IMR-90 (cell line): ENCODE results near the gene PGBD5. TPM values are rescaled to one million over a fixed set of nuclear protein-coding genes. Genes with fewer than 3 reads are reported as not detected.

Experiments
- ATAC-seq: fragments of 200-7000 bp; cut with Tn5 transposase; 2 replicates; pipeline ENCODE4 v1.9.1; 2020; ENCODE audit warnings: low read depth, mild to moderate bottlenecking, moderate library complexity
- BruUV-seq: library from RNA; stranded (reverse); fragments of 400-500 nt; replicated peaks from 2 replicates; lab custom pipeline; 2021; lab: Mats Ljungman, UMichigan
- CTCF ChIA-PET: fragments of 300-600 bp; formaldehyde crosslinking; extraction: SDS; loops from one replicate; lab custom pipeline; 2021; ENCODE audit warnings: antibody characterized with exemption; lab: Yijun Ruan, JAX
- POLR2A ChIA-PET: fragments of 300-600 bp; sonication (Branson Sonifier 250); formaldehyde crosslinking; loops from one replicate; lab custom pipeline; 2022; ENCODE audit warnings: antibody characterized with exemption; ENCODE audit not compliant: unreplicated experiment; lab: Charles Lee
- DNase-seq: peaks from one replicate; pipeline ENCODE4 v3.0.0; 2013
- H2AFZ ChIP-seq: replicated peaks from 2 replicates; pipeline ENCODE3; 2013; ENCODE audit warnings: low read length, mild to moderate bottlenecking; ENCODE audit not compliant: poor library complexity
- H2AK5ac ChIP-seq: 2 replicates; pipeline ENCODE4 v1.6.1; 2013; ENCODE audit warnings: low read depth, low read length, inconsistent platforms
- H2AK9ac ChIP-seq: replicated peaks from 2 replicates; pipeline ENCODE3; 2013; ENCODE audit warnings: mild to moderate bottlenecking, low read depth, low read length, moderate library complexity; ENCODE audit not compliant: poor library complexity
- H2BK120ac ChIP-seq: 2 replicates; pipeline ENCODE4 v1.6.1; 2013; ENCODE audit warnings: low read depth, low read length, inconsistent platforms
- H2BK15ac ChIP-seq: 3 replicates; pipeline ENCODE4 v1.6.1; 2013; ENCODE audit warnings: low read depth, low read length, inconsistent platforms
- H2BK20ac ChIP-seq: 2 replicates; pipeline ENCODE4 v1.6.1; 2013; ENCODE audit warnings: low read depth, mild to moderate bottlenecking, inconsistent platforms, low read length, moderate library complexity
- H2BK5ac ChIP-seq: 2 replicates; pipeline ENCODE4 v1.6.1; 2013; ENCODE audit warnings: mild to moderate bottlenecking, low read depth, low read length, inconsistent platforms; ENCODE audit not compliant: poor library complexity, severe bottlenecking
- H3K14ac ChIP-seq: replicated peaks from 2 replicates; pipeline ENCODE4 v1.6.1; 2013; ENCODE audit warnings: low read depth, low read length, inconsistent platforms
- H3K18ac ChIP-seq: 2 replicates; pipeline ENCODE4 v1.6.1; 2013; ENCODE audit warnings: low read depth, low read length, control low read depth
- H3K23ac ChIP-seq: 2 replicates; pipeline ENCODE4 v1.6.1; 2013; ENCODE audit warnings: low read depth, low read length, inconsistent platforms
- H3K27ac ChIP-seq: 2 replicates; pipeline ENCODE4 v1.5.1; 2013; ENCODE audit warnings: mild to moderate bottlenecking, control low read depth, low read length; ENCODE audit not compliant: insufficient read depth
- H3K27me3 ChIP-seq: 2 replicates; pipeline ENCODE4 v1.6.1; 2013; ENCODE audit warnings: low read length; ENCODE audit not compliant: control insufficient read depth, insufficient read depth
- H3K36me3 ChIP-seq: 2 replicates; pipeline ENCODE4 v1.6.1; 2013; ENCODE audit warnings: low read length, mixed read lengths; ENCODE audit not compliant: control insufficient read depth, insufficient read depth
- H3K4ac ChIP-seq: 2 replicates; pipeline ENCODE4 v1.6.1; 2013; ENCODE audit warnings: low read depth, low read length, inconsistent platforms
- H3K4me1 ChIP-seq: 2 replicates; pipeline ENCODE4 v1.6.1; 2013; ENCODE audit warnings: low read length, mixed read lengths; ENCODE audit not compliant: control insufficient read depth, insufficient read depth
- H3K4me2 ChIP-seq: 2 replicates; pipeline ENCODE4 v1.6.1; 2013; ENCODE audit warnings: low read depth, mild to moderate bottlenecking, control low read depth, low read length, moderate library complexity
- H3K4me3 ChIP-seq: 2 replicates; pipeline ENCODE4 v1.5.1; 2013; ENCODE audit warnings: low read depth, mild to moderate bottlenecking, control low read depth, low read length, moderate library complexity; ENCODE audit not compliant: insufficient read depth
- H3K56ac ChIP-seq: 2 replicates; pipeline ENCODE4 v1.6.1; 2013; ENCODE audit warnings: low read length, inconsistent platforms; ENCODE audit not compliant: insufficient read depth; ENCODE audit errors: extremely low read depth
- H3K79me1 ChIP-seq, 2 experiments: 2 replicates each; pipeline ENCODE4 v1.6.1; 2013; ENCODE audit warnings: low read length in 2 of 2, inconsistent platforms in 1 of 2, low read depth in 1 of 2
- H3K9ac ChIP-seq: 2 replicates; pipeline ENCODE4 v1.6.1; 2013; ENCODE audit warnings: low read depth, low read length, control low read depth
- H3K9me1 ChIP-seq: 2 replicates; pipeline ENCODE4 v1.6.1; 2013; ENCODE audit warnings: low read length, inconsistent platforms; ENCODE audit not compliant: insufficient read depth
- H3K9me3 ChIP-seq: 2 replicates; pipeline ENCODE4 v1.6.1; 2013; ENCODE audit warnings: low read length; ENCODE audit not compliant: control insufficient read depth, insufficient read depth
- H4K20me1 ChIP-seq: 2 replicates; pipeline ENCODE4 v1.6.1; 2013; ENCODE audit warnings: low read length, inconsistent platforms; ENCODE audit not compliant: insufficient read depth
- H4K5ac ChIP-seq: 2 replicates; pipeline ENCODE4 v1.6.1; 2013; ENCODE audit warnings: mild to moderate bottlenecking, low read depth, low read length, control low read depth
- H4K8ac ChIP-seq, 2 experiments: 2 replicates each; pipeline ENCODE4 v1.6.1; 2013; ENCODE audit warnings: low read depth in 2 of 2, low read length in 2 of 2, control low read depth in 1 of 2, inconsistent platforms in 1 of 2
- H4K91ac ChIP-seq: 2 replicates; pipeline ENCODE4 v1.6.1; 2013; ENCODE audit warnings: low read depth, low read length, inconsistent platforms; ENCODE audit not compliant: insufficient read depth
- RFX5 ChIP-seq: IDR thresholded peaks from 2 replicates; pipeline ENCODE4 v1.8.0; 2012; ENCODE audit warnings: low read depth, mild to moderate bottlenecking, low read length, moderate library complexity
- WGBS, 2 experiments: methylation state at CpG; one replicate each; pipeline versions ENCODE4 v1.1.5 to v1.1.7; 2013; ENCODE audit warnings: missing lambda C conversion rate in 2 of 2; ENCODE audit not compliant: insufficient read length in 1 of 2; ENCODE audit errors: extremely low coverage in 2 of 2; 5-methylcytosine and 5-hydroxymethylcytosine counted together
- dilution Hi-C: fragments of 300-500 bp; cut with HindIII; formaldehyde crosslinking; loops from one replicate; pipeline ENCODE4 v1.14.3; 2018; ENCODE audit warnings: low sequenced_read_pairs; ENCODE audit not compliant: unreplicated experiment
- in situ Hi-C: fragments of 300-500 bp; cut with MboI; formaldehyde crosslinking; loops from 3 replicates; pipeline ENCODE4 v1.14.3; 2019; ENCODE audit warnings: low sequenced_read_pairs, inconsistent platforms, mixed read lengths
- intact Hi-C: fragments of 100-400 bp; cut with micrococcal nuclease; formaldehyde crosslinking; loops from 2 replicates; pipeline ENCODE4 v1.10.0; 2022
- polyA plus RNA-seq, 3 experiments: library from polyadenylated mRNA; depleted of rRNA; stranded (reverse); fragments of >200 nt; gene quantifications; 2 replicates each; pipeline ENCODE4 v1.2.3, GENCODE V29; 2012; ENCODE audit warnings: low replicate concordance in 1 of 3
- total RNA-seq: library from RNA; depleted of rRNA; stranded (reverse); fragments of >200 nt; gene quantifications from 2 replicates; pipeline ENCODE4 v1.2.3, GENCODE V29; 2012

Gene PGBD5
- total and polyA plus RNA-seq, 2 of the 4 experiments (the other 2 are of a cell fraction): 0.18 to 0.36 TPM

DNA sequence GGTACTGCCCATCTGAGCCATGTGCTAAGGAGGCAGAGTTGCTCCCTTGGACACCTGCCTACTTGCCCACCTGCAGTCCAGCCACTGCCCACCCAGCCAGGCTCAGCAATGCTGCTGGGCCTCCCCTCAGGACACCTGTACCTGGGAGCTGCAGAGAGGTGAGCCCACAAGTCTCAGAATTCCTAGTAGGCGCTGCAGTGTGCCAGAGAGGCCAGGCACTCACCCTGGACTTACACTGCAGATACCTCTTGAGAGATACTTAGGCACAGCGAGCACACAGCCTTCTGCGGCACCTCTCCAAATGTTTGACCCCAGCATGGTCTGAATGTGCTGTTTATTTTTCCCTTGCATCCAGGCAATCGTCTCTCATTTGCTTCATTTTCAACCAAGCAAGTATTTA is 71.0 kb downstream of the PGBD5 start:
- dilution Hi-C loops: no loop called here

More for the DNA sequence above, 71.0 kb downstream of the PGBD5 start:
- Histone ChIP-seq H3K9ac (no peak overlapping the region), H3K79me1 (no peaks in the 10 kb centered on the region), H3K27me3 (no peaks in the 10 kb centered on the region), H3K9me1 (no peaks in the 10 kb centered on the region), H2BK15ac (no peak overlapping the region), H2BK120ac (no peak overlapping the region), H3K4me3 (no peak overlapping the region), H3K14ac (no peak overlapping the region), H3K9me3 (no peaks in the 10 kb centered on the region), H2BK5ac (no peak overlapping the region), H2AK5ac (no peak overlapping the region), H2AK9ac (no peak overlapping the region), H3K56ac (no peak overlapping the region), H4K91ac (no peak overlapping the region), H2AFZ (no peak overlapping the region), H3K27ac (no peak overlapping the region), H3K4me1 (peaks cover 3% of the 10 kb centered on the region; the same call in 1 of the 2 replicates), H4K8ac (no peak overlapping the region), H3K18ac (no peak overlapping the region), H3K23ac (no peak overlapping the region), H4K5ac (no peak overlapping the region), H3K4me2 (no peak overlapping the region), H2BK20ac (no peak overlapping the region), H3K4ac (no peak overlapping the region), H3K36me3 (no peaks in the 10 kb centered on the region), H4K20me1 (no peaks in the 10 kb centered on the region)
- no peak for ATAC-seq
- WGBS, 2 experiments: no CpG with 5 or more reads among the region's 4 CpGs
- no TSS peak for BruUV-seq
- intact Hi-C loops: no loop called here
- no peak for DNase-seq
- TF ChIP-seq RFX5: no peak
- ChIA-PET POLR2A (no interaction called here), CTCF (no interaction called here)
- in situ Hi-C loops: no loop called here
